Urinary bladder (tissue), 4 donors: ENCODE data around the gene HCST. TPM values are rescaled to one million over a fixed set of nuclear protein-coding genes. Genes with fewer than 3 reads are reported as not detected.

ENCODE experiments used
- DNase-seq: peaks from one replicate; pipeline ENCODE4 v3.0.0-alpha.2; 2015; ENCODE audit errors: extremely low spot score
- H3K27ac ChIP-seq: one replicate; pipeline ENCODE4 v1.5.1; 2013; ENCODE audit warnings: low read depth, mild to moderate bottlenecking, moderate library complexity
- H3K36me3 ChIP-seq: one replicate; pipeline ENCODE4 v1.6.1; 2013; ENCODE audit warnings: mild to moderate bottlenecking, moderate library complexity; ENCODE audit not compliant: insufficient read depth
- H3K4me1 ChIP-seq: one replicate; pipeline ENCODE4 v1.6.1; 2013; ENCODE audit warnings: mild to moderate bottlenecking, moderate library complexity; ENCODE audit not compliant: insufficient read depth
- H3K4me3 ChIP-seq: one replicate; pipeline ENCODE4 v1.5.1; 2013; ENCODE audit warnings: low read depth, low read length
- WGBS: extraction: QIAGEN DNeasy Blood & Tissue Kit; methylation state at CpG from one replicate; pipeline ENCODE4 v1.1.7; 2013; 5-methylcytosine and 5-hydroxymethylcytosine counted together
- polyA plus RNA-seq: library from polyadenylated mRNA; stranded (reverse); fragments of 200-250 nt; gene quantifications from one replicate; pipeline ENCODE4 v1.2.3, GENCODE V29; 2013
- total RNA-seq: library from RNA; depleted of rRNA; stranded (reverse); fragments of >200 nt; gene quantifications from one replicate; pipeline ENCODE4 v1.2.3, GENCODE V29; 2014
- donor health status: healthy with polysubstance abuse.
- donor health status: healthy.

The HCST gene, protein sequence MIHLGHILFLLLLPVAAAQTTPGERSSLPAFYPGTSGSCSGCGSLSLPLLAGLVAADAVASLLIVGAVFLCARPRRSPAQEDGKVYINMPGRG
- total RNA-seq (6.7 TPM), polyA plus RNA-seq (17.3 TPM)

DNA sequence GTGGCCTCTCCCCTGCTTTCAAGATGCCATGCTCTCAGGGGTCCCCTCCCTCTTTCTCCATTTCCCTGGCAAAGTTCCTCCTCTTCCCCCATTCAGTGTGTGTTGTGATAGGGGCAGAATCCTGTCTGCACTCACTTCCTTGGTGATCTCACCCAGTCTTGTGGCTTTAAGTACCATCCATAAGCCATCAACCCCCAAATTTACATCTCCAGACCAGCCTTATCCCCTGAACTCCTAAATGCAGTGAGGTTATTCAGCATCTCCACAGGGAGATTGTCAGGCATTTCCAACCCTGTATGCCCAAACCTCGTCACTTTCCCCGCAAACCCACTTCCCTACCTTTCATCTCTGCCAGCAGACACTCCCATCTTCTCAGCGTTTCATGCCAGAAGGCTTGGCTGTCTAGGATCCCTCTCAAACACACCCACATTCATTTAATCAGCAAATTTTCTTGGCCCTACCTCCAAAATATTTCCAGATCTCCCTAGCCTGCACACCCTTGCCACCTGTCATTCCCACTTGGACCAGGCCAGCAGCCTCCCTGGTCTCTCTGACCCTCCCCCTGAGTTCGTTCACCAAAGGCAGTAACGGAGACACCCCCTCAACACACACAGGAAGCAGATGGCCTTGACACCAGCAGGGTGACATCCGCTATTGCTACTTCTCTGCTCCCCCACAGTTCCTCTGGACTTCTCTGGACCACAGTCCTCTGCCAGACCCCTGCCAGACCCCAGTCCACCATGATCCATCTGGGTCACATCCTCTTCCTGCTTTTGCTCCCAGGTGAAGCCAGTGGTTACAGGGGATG lies at the start of gene HCST:
Gene HCST (plus strand): TSS at position 676 of the 808 bp plus-strand sequence. CDS start 65 bp downstream, at position 741.
- 56% methylated on average over 6 of the region's 6 CpGs for WGBS
- Histone ChIP-seq H3K27ac (no peak within 1 kb of the TSS), H3K4me1 (no peaks in the 10 kb centered on the region), H3K36me3 (no peaks in the 10 kb centered on the region), H3K4me3 (no peak within 1 kb of the TSS)
- DNase-seq: no peak

DNA sequence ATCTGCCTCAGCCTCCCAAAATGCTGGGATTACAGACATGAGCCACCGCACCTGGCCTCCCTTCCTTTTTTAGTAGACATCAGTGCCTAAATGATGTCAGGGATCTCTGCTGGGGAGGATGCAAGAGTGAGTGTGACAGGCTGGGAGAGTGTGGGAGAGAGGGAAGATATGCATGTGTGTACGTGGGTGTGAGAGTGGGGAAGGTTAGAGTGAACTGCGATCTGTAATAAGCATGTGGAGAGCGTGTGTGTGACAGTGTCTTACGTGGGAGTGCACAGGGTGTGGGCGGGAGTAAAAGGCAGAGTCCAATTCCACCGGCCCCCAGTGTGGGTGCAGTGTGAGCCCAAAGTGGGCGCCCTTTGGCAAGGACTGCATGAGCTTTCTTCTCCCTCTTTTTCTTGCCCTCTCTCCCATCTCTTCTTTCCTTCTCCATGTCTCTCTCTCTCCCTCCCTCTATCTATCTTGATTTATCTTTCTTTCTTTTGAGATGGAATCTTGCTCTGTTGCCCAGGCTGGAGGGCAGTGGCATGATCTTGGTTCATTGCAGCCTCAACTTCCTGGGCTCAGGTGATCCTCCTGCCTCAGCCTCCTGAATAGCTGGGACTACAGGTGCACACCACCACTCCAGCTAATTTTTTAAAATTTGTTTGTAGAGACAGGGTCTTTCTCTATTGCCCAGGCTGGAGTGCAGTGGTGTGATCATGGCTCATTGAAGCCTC lies 49.1 kb upstream of the HCST start:
- Histone ChIP-seq H3K27ac (no peak overlapping the region), H3K36me3 (no peaks in the 10 kb centered on the region), H3K4me1 (no peaks in the 10 kb centered on the region), H3K4me3 (no peak overlapping the region)
- DNase-seq: no peak
- WGBS: 70% methylated on average over 8 of the region's 8 CpGs

GRCh38 chr19:35856546-35857149 lies 45.7 kb upstream of the HCST start, which contains the start of gene KIRREL2:
Gene KIRREL2, plus strand, starts transcription at chr19:35856911. Its CDS starts 209 bp downstream, at chr19:35857120.
- WGBS: under 1% methylated on average over 42 of the region's 42 CpGs
- H3K4me1 ChIP-seq: no peaks in the 10 kb centered on the region
- H3K27ac ChIP-seq: no peak within 1 kb of the TSS
- H3K4me3 ChIP-seq: peak within 1 kb of the TSS; percentile 39
- H3K36me3 ChIP-seq: no peaks in the 10 kb centered on the region
- no peak for DNase-seq

DNA sequence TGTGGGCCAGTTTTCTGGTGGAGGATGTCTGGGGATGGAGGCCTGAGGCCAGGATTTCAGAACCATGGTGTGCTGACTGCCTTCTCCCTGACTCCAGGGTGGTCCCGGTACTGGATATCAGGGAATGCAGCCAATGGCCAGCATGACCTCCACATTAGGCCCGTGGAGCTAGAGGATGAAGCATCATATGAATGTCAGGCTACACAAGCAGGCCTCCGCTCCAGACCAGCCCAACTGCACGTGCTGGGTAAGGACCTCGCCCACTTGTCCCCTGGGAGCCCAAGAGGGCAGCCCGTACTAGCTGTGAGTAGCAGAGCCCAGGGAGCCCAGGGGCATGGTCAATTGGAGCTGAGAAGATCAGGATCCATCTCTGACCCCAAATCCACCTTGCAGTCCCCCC lies 44.0 kb upstream of the HCST start:
- no peak for DNase-seq
- Histone ChIP-seq H3K27ac (no peak overlapping the region), H3K36me3 (no peaks in the 10 kb centered on the region), H3K4me1 (no peaks in the 10 kb centered on the region), H3K4me3 (no peak overlapping the region)
- WGBS: 82% methylated on average over 6 of the region's 6 CpGs

DNA sequence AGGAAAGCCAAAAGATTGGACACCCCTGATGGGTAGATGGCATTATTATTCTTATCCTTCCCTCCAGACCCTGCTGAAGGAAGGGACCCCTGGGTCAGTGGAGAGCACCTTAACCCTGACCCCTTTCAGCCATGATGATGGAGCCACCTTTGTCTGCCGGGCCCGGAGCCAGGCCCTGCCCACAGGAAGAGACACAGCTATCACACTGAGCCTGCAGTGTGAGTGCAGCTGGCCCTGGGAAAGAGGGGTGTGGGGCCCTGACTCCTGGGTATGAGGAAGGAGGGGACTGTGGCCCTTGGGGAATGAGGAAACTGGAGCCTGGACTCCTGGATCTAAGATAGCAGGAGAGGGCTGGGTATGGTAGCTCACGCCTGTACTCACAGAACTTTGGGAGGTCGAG lies 42.9 kb upstream of the HCST start:
- no peaks in the 10 kb centered on the region for H3K4me1 ChIP-seq
- no peaks in the 10 kb centered on the region for H3K36me3 ChIP-seq
- DNase-seq: no peak
- H3K27ac ChIP-seq: no peak overlapping the region
- 76% methylated on average over 4 of the region's 4 CpGs for WGBS
- no peak overlapping the region for H3K4me3 ChIP-seq

DNA sequence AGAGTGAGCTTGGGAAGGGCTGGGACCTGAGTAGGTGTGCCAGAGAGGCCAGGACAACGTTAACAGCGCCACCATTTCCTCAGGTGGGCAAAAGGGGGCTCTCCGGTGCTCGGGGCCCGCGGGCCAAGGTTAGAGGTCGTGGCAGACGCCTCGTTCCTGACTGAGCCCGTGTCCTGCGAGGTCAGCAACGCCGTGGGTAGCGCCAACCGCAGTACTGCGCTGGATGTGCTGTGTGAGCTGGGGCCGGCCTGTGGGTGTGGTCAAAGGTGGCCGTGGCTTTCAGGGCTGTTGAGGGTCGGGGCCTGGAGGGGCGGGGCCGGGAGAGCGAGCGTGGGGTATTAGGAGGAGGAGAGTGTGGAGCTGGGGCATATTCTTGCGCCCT lies 41.9 kb upstream of the HCST start:
- Histone ChIP-seq H3K4me1 (no peaks in the 10 kb centered on the region), H3K4me3 (no peak overlapping the region), H3K27ac (no peak overlapping the region), H3K36me3 (no peaks in the 10 kb centered on the region)
- no peak for DNase-seq
- WGBS: 19% methylated on average over 24 of the region's 24 CpGs

- no peak overlapping the region for H3K27ac ChIP-seq
- DNase-seq: no peak
- H3K36me3 ChIP-seq: no peaks in the 10 kb centered on the region
- WGBS: 11% methylated on average over 55 of the region's 55 CpGs
- no peak overlapping the region for H3K4me3 ChIP-seq
- no peaks in the 10 kb centered on the region for H3K4me1 ChIP-seq
Measured at GRCh38 chr19:35860818-35861639, 41.3 kb upstream of the HCST start.

- DNase-seq: no peak
- no peaks in the 10 kb centered on the region for H3K36me3 ChIP-seq
- H3K27ac ChIP-seq: no peak overlapping the region
- H3K4me3 ChIP-seq: no peak overlapping the region
- no peaks in the 10 kb centered on the region for H3K4me1 ChIP-seq
- WGBS: 53% methylated on average over 19 of the region's 19 CpGs
Measured at GRCh38 chr19:35861640-35862160, 40.6 kb upstream of the HCST start.

- H3K4me1 ChIP-seq: no peaks in the 10 kb centered on the region
- 79% methylated on average over 14 of the region's 14 CpGs for WGBS
- H3K36me3 ChIP-seq: no peaks in the 10 kb centered on the region
- no peak for DNase-seq
- no peak overlapping the region for H3K27ac ChIP-seq
- no peak overlapping the region for H3K4me3 ChIP-seq
Measured at GRCh38 chr19:35862528-35862927, 39.8 kb upstream of the HCST start.

DNA sequence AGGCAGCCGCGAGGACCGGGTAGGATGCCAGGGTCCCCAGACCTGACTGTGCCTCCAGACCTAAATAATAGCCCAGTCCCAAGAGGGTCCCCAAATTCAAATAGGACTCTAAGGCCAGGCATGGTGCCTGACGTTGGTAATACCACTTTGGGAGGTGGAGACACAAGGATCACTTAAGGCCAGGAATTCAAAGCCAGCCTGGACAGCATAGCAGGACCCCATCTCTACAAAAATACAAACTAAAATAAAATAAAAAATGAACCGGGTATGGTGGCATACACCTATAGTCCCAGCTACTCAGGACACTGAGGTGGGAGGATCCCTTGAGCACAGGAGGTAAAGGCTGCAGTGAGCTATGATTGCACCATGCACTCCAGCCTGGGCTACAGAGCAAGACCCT lies 39.3 kb upstream of the HCST start:
- DNase-seq: no peak
- H3K4me3 ChIP-seq: no peak overlapping the region
- 87% methylated on average over 5 of the region's 5 CpGs for WGBS
- H3K27ac ChIP-seq: no peak overlapping the region
- H3K4me1 ChIP-seq: no peaks in the 10 kb centered on the region
- H3K36me3 ChIP-seq: no peaks in the 10 kb centered on the region

- no peaks in the 10 kb centered on the region for H3K36me3 ChIP-seq
- H3K4me1 ChIP-seq: peaks cover 4% of the 10 kb centered on the region
- no peak within 1 kb of the TSS for H3K27ac ChIP-seq
- no peak for DNase-seq
- peak within 1 kb of the TSS; percentile 40 for H3K4me3 ChIP-seq
- under 1% methylated on average over 60 of the region's 60 CpGs for WGBS
Measured at GRCh38 chr19:35868172-35868822, 34.0 kb upstream of the HCST start, which contains the start of gene APLP1. Gene APLP1, plus strand, starts transcription at chr19:35868574. Its CDS starts 63 bp downstream, at chr19:35868637.

DNA sequence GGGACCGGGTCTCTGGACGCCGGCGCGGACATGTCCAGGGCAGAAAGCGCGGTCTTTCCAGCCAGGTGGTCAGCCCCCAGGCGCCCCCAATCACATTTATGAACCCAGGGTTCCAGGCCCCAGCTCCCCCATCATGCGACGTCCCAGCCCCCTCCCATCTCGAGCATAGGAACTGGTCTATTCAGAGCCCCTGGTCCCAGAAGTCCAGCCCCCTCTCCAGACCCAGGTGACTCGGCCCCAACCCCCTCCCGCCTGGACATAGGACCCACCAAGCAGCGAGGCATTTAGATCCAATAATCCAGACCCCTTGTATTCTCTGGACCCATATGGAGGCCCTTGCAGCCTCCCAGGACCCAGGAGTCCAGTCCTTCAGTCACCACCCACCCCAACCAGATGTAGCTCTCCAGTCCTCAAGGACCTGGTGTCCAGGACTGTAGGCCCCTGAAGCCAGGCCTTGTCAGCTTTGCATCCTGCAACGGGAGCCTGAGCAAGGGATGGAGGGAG lies 33.5 kb upstream of the HCST start:
- Histone ChIP-seq H3K4me1 (peaks cover 4% of the 10 kb centered on the region), H3K4me3 (peak overlapping the region; percentile 40), H3K36me3 (no peaks in the 10 kb centered on the region), H3K27ac (no peak overlapping the region)
- WGBS: 1% methylated on average over 15 of the region's 15 CpGs
- DNase-seq: no peak
